Adipose tissue (tissue), 3 donors: Measurements from ENCODE around the gene ANAPC13. TPM values are rescaled to one million over a fixed set of nuclear protein-coding genes. Genes with fewer than 3 reads are reported as not detected.

ENCODE experiments used
- H3K27ac ChIP-seq: one replicate; pipeline ENCODE4 v1.5.1; 2013; ENCODE audit warnings: low read depth, low read length
- WGBS, 3 donors: extraction: QIAGEN DNeasy Blood & Tissue Kit; methylation state at CpG; one replicate each; pipeline ENCODE4 v1.1.7; 2013; 5-methylcytosine and 5-hydroxymethylcytosine counted together
- polyA plus RNA-seq, 3 donors: library from polyadenylated mRNA; stranded (reverse); fragments of 200-250 nt; gene quantifications; one replicate each; pipeline ENCODE4 v1.2.3, GENCODE V29; 2013
- donor health status: healthy with polysubstance abuse.
- donor health status: Bipolar disorder and iron deficiency.
- donor health status: healthy.

ANAPC13 gene
- polyA plus RNA-seq, 3 donors, result 34.3 to 102 (median 59.0) TPM

- no peak overlapping the region for H3K27ac ChIP-seq
- 86 to 95% (median 89%) methylated on average over 4 of the region's 4 CpGs for WGBS, 3 donors
Observed at GRCh38 chr3:134428401-134428800, 57.4 kb downstream of the ANAPC13 start.

Other genes with a start within 250 kb of the ANAPC13 start
- gene RYK, start 235.1 kb downstream of the ANAPC13 start, polyA plus RNA-seq, result 10 to 100 TPM; 16.0 to 44.3 (median 26.2) TPM
- 100 to 1,000 TPM in 1 of 3 donors, 10 to 100 TPM in 2; 13.8 to 174 (median 45.0) TPM for gene AMOTL2, start 111.5 kb downstream of the ANAPC13 start, polyA plus RNA-seq
- gene CEP63, start 72 bp upstream of the ANAPC13 start, polyA plus RNA-seq, result 10 to 100 TPM; 13.3 to 27.4 (median 21.4) TPM
- gene KY, start 165.0 kb upstream of the ANAPC13 start, polyA plus RNA-seq, result under 1 TPM in 2 of 3 donors, not detected in 1; 0.03 to 0.12 TPM